ENCODE data around the gene PLEKHA7.
"Not testable (repeated sequence)": the region's sequence is repeated elsewhere in the genome, so short reads cannot be mapped to it uniquely, and the experiment has no call there.

PLEKHA7 gene

GRCh38 chr11:16902182-16902581, 112.0 kb downstream of the PLEKHA7 start:
- DNase-seq: no peak

- no peak for DNase-seq
Observed at GRCh38 chr11:16900491-16900890, 113.7 kb downstream of the PLEKHA7 start.

- no peak for DNase-seq
Observed at GRCh38 chr11:16899708-16900303, 114.4 kb downstream of the PLEKHA7 start.

- no peak for DNase-seq
Observed at GRCh38 chr11:16898274-16898985, 115.8 kb downstream of the PLEKHA7 start.

GRCh38 chr11:16897470-16898061, 116.6 kb downstream of the PLEKHA7 start:
- no peak for DNase-seq

- DNase-seq: no peak
Observed at GRCh38 chr11:16896729-16897469, 117.3 kb downstream of the PLEKHA7 start.

GRCh38 chr11:16895306-16895705, 118.9 kb downstream of the PLEKHA7 start:
- no peak for DNase-seq

- DNase-seq: no peak
Observed at GRCh38 chr11:16893456-16894066, 120.7 kb downstream of the PLEKHA7 start.

GRCh38 chr11:16891964-16892363, 122.2 kb downstream of the PLEKHA7 start:
- DNase-seq: no peak

GRCh38 chr11:16891165-16891564, 123.0 kb downstream of the PLEKHA7 start:
- DNase-seq: no peak

GRCh38 chr11:16890442-16890841, 123.8 kb downstream of the PLEKHA7 start:
- DNase-seq: no peak

- no peak for DNase-seq
Observed at GRCh38 chr11:16889905-16890304, 124.3 kb downstream of the PLEKHA7 start.

- not testable (repeated sequence) for DNase-seq
Observed at GRCh38 chr11:16889010-16889409, 125.2 kb downstream of the PLEKHA7 start.

GRCh38 chr11:16887887-16888286, 126.3 kb downstream of the PLEKHA7 start:
- DNase-seq: not testable (repeated sequence)

- no peak for DNase-seq
Observed at GRCh38 chr11:16883174-16883573, 131.0 kb downstream of the PLEKHA7 start.

- DNase-seq: no peak
Observed at GRCh38 chr11:16881766-16882165, 132.4 kb downstream of the PLEKHA7 start.

- DNase-seq: no peak
Observed at GRCh38 chr11:16881074-16881709, 133.0 kb downstream of the PLEKHA7 start.

- no peak for DNase-seq
Observed at GRCh38 chr11:16880184-16880801, 133.9 kb downstream of the PLEKHA7 start.

GRCh38 chr11:16879690-16880089, 134.5 kb downstream of the PLEKHA7 start:
- DNase-seq: no peak

GRCh38 chr11:16876837-16877236, 137.4 kb downstream of the PLEKHA7 start:
- no peak for DNase-seq

- DNase-seq: no peak
Observed at GRCh38 chr11:16876053-16876752, 138.0 kb downstream of the PLEKHA7 start.
